OCI-LY7 (cell line): ENCODE results near the gene GRM4. TPM values are rescaled to one million over a fixed set of nuclear protein-coding genes. Genes with fewer than 3 reads are reported as not detected.

Experiments used
- BruUV-seq: library from RNA; stranded (reverse); fragments of 400-500 nt; replicated peaks from 2 replicates; lab custom pipeline; 2021; lab: Mats Ljungman, UMichigan
- CTCF ChIA-PET: fragments of 300-600 bp; sonication (Branson Sonifier 250); formaldehyde crosslinking; loops from one replicate; lab custom pipeline; 2022; ENCODE audit warnings: antibody characterized with exemption; ENCODE audit not compliant: unreplicated experiment; lab: Charles Lee
- POLR2A ChIA-PET: fragments of 300-600 bp; sonication (Branson Sonifier 250); formaldehyde crosslinking; loops from one replicate; lab custom pipeline; 2022; ENCODE audit warnings: antibody characterized with exemption; lab: Charles Lee
- DNase-seq: peaks from one replicate; pipeline ENCODE4 v3.0.0-alpha.2; 2015; ENCODE audit warnings: low spot score
- H2AFZ ChIP-seq: fragments of 200-600 bp; sonication (generic), shearing (Covaris generic); 2 replicates; pipeline ENCODE4 v1.6.1; 2014; ENCODE audit warnings: mild to moderate bottlenecking, antibody characterized with exemption, low read length, moderate library complexity
- H3K27ac ChIP-seq: fragments of 200-600 bp; sonication (generic); 2 replicates; pipeline ENCODE4 v1.5.1; 2014; ENCODE audit warnings: mixed run types, low read depth, mild to moderate bottlenecking, moderate library complexity, low read length, inconsistent platforms; ENCODE audit not compliant: poor library complexity, severe bottlenecking
- H3K36me3 ChIP-seq: fragments of 200-600 bp; sonication (generic); 2 replicates; pipeline ENCODE4 v1.6.1; 2014; ENCODE audit warnings: mild to moderate bottlenecking, antibody characterized with exemption, low read length, moderate library complexity, mixed read lengths; ENCODE audit not compliant: insufficient read depth
- H3K4me1 ChIP-seq: fragments of 200-600 bp; sonication (generic); 2 replicates; pipeline ENCODE4 v1.5.1; 2014; ENCODE audit warnings: mild to moderate bottlenecking, low read length; ENCODE audit not compliant: insufficient read depth, poor library complexity, severe bottlenecking
- H3K4me2 ChIP-seq: fragments of 200-600 bp; sonication (generic); 2 replicates; pipeline ENCODE4 v1.6.1; 2014; ENCODE audit warnings: mild to moderate bottlenecking, low read length
- H3K4me3 ChIP-seq: fragments of 200-600 bp; sonication (generic); 2 replicates; pipeline ENCODE4 v1.5.1; 2014; ENCODE audit warnings: mild to moderate bottlenecking, low read depth, low read length; ENCODE audit not compliant: poor library complexity, severe bottlenecking
- H3K79me2 ChIP-seq: fragments of 200-600 bp; sonication (generic); 2 replicates; pipeline ENCODE4 v1.6.1; 2016; ENCODE audit warnings: low read depth, mild to moderate bottlenecking, low read length, moderate library complexity, mixed read lengths; ENCODE audit not compliant: insufficient read depth
- H3K9me2 ChIP-seq: fragments of 200-600 bp; sonication (generic); 2 replicates; pipeline ENCODE4 v1.6.1; 2016; ENCODE audit warnings: mild to moderate bottlenecking, low read length, mixed read lengths; ENCODE audit not compliant: insufficient read depth
- H3K9me3 ChIP-seq: fragments of 200-600 bp; sonication (generic); 2 replicates; pipeline ENCODE4 v1.6.1; 2014; ENCODE audit warnings: mild to moderate bottlenecking, mixed run types, low read length, mixed read lengths
- H4K20me1 ChIP-seq: fragments of 200-600 bp; sonication (generic); 2 replicates; pipeline ENCODE4 v1.6.1; 2014; ENCODE audit warnings: mild to moderate bottlenecking, antibody characterized with exemption, low read length, moderate library complexity, mixed read lengths; ENCODE audit not compliant: insufficient read depth
- CTCF ChIP-seq: fragments of 200-600 bp; sonication (generic); conservative IDR thresholded peaks from 2 replicates; pipeline ENCODE4 v1.5.1; 2014; ENCODE audit warnings: mild to moderate bottlenecking, antibody characterized with exemption, low read length, moderate library complexity, mixed read lengths
- EZH2phosphoT487 ChIP-seq: fragments of 200-600 bp; sonication (generic); IDR thresholded peaks from 2 replicates; pipeline ENCODE4 v1.6.1; 2018; ENCODE audit warnings: low read depth, borderline replicate concordance, mild to moderate bottlenecking, mixed run types, antibody characterized with exemption, low read length, moderate library complexity, mixed read lengths
- intact Hi-C: fragments of 100-400 bp; cut with micrococcal nuclease; formaldehyde crosslinking; loops from one replicate; pipeline ENCODE4 v1.10.0; 2022; ENCODE audit not compliant: unreplicated experiment
- total RNA-seq, 2 experiments: library from RNA; depleted of rRNA in 1 of 2; stranded (reverse); fragments of >200 nt in 1 of 2; shearing (Covaris generic) in 1 of 2; gene quantifications; 2 replicates each; pipeline ENCODE4 v1.2.3, GENCODE V29; 2014 to 2022

Gene GRM4
- total RNA-seq, 2 experiments from 2014 or later: 0.73 to 1.3 TPM

- Histone ChIP-seq H3K4me1 (no peaks in the 10 kb centered on the region), H3K27ac (no peak overlapping the region), H3K4me3 (no peak overlapping the region), H3K9me3 (no peaks in the 10 kb centered on the region), H2AFZ (no peak overlapping the region), H3K4me2 (no peak overlapping the region), H3K79me2 (no peaks in the 10 kb centered on the region), H3K36me3 (no peaks in the 10 kb centered on the region), H4K20me1 (no peaks in the 10 kb centered on the region), H3K9me2 (no peaks in the 10 kb centered on the region)
- intact Hi-C loops: no loop called here
- DNase-seq: no peak
- ChIA-PET CTCF (no interaction called here), POLR2A (no interaction called here)
- no TSS peak for BruUV-seq
- TF ChIP-seq EZH2phosphoT487 (no peak), CTCF (no peak)
These were observed 162.0 kb downstream of the GRM4 start for GRCh38 chr6:33983721-33984465.

GRCh38 chr6:33983109-33983716 is 162.7 kb downstream of the GRM4 start:
- Histone ChIP-seq H3K79me2 (no peaks in the 10 kb centered on the region), H4K20me1 (no peaks in the 10 kb centered on the region), H3K4me3 (no peak overlapping the region), H2AFZ (no peak overlapping the region), H3K36me3 (no peaks in the 10 kb centered on the region), H3K4me2 (no peak overlapping the region), H3K4me1 (no peaks in the 10 kb centered on the region), H3K27ac (no peak overlapping the region), H3K9me3 (no peaks in the 10 kb centered on the region), H3K9me2 (no peaks in the 10 kb centered on the region)
- ChIA-PET POLR2A (interaction anchor here (0.6 to 0.8 kb wide), 2 partner anchors 10 to 42 kb away, joined by 3 read pairs; no protein-coding TSS in a partner anchor), CTCF (no interaction called here)
- no TSS peak for BruUV-seq
- intact Hi-C loops: no loop called here
- TF ChIP-seq CTCF (no peak), EZH2phosphoT487 (no peak)
- DNase-seq: no peak

- ChIA-PET POLR2A (no interaction called here), CTCF (no interaction called here)
- H3K4me2 ChIP-seq: no peak overlapping the region
- no peak overlapping the region for H2AFZ ChIP-seq
- no peak overlapping the region for H3K4me3 ChIP-seq
- TF ChIP-seq EZH2phosphoT487: no peak
- no peak for TF ChIP-seq CTCF
- no TSS peak for BruUV-seq
- no peaks in the 10 kb centered on the region for H3K9me2 ChIP-seq
- no peaks in the 10 kb centered on the region for H3K4me1 ChIP-seq
- intact Hi-C loops: no loop called here
- H3K9me3 ChIP-seq: no peaks in the 10 kb centered on the region
- no peak overlapping the region for H3K27ac ChIP-seq
- DNase-seq: no peak
- H3K36me3 ChIP-seq: no peaks in the 10 kb centered on the region
- no peaks in the 10 kb centered on the region for H4K20me1 ChIP-seq
- H3K79me2 ChIP-seq: no peaks in the 10 kb centered on the region
These were observed 164.0 kb downstream of the GRM4 start for GRCh38 chr6:33981861-33982260.
